Trophoblast cell (in vitro differentiated cells and primary cell): Measurements from ENCODE around the gene OGFOD2.

ENCODE experiments used
- DNase-seq, 2 donors: peaks; one replicate each; pipeline ENCODE4 v3.0.0-alpha.2; 2016
- H2AFZ ChIP-seq: 2 replicates; pipeline ENCODE4 v1.6.1; 2013; ENCODE audit warnings: low read length, moderate library complexity, mild to moderate bottlenecking; ENCODE audit not compliant: insufficient read depth, poor library complexity
- H2AK5ac ChIP-seq: 2 replicates; pipeline ENCODE4 v1.6.1; 2013; ENCODE audit warnings: mild to moderate bottlenecking, low read length
- H2BK120ac ChIP-seq: 2 replicates; pipeline ENCODE4 v1.6.1; 2013; ENCODE audit warnings: low read length, mild to moderate bottlenecking, moderate library complexity; ENCODE audit not compliant: insufficient read depth, poor library complexity
- H2BK12ac ChIP-seq: 2 replicates; pipeline ENCODE4 v1.6.1; 2013; ENCODE audit warnings: mild to moderate bottlenecking, low read length, moderate library complexity
- H2BK5ac ChIP-seq: 2 replicates; pipeline ENCODE4 v1.6.1; 2013; ENCODE audit warnings: low read length, low read depth, moderate library complexity, mild to moderate bottlenecking; ENCODE audit not compliant: poor library complexity
- H3K14ac ChIP-seq: 2 replicates; pipeline ENCODE4 v1.6.1; 2013; ENCODE audit warnings: mild to moderate bottlenecking, low read length
- H3K18ac ChIP-seq: 2 replicates; pipeline ENCODE4 v1.6.1; 2013; ENCODE audit warnings: mild to moderate bottlenecking, low read length
- H3K23ac ChIP-seq: 2 replicates; pipeline ENCODE4 v1.6.1; 2013; ENCODE audit warnings: low read length
- H3K27ac ChIP-seq: 2 replicates; pipeline ENCODE4 v1.5.1; 2013; ENCODE audit warnings: low read depth, mild to moderate bottlenecking, inconsistent platforms, low read length, moderate library complexity
- H3K27me3 ChIP-seq: 2 replicates; pipeline ENCODE4 v1.6.1; 2013; ENCODE audit warnings: inconsistent platforms, mild to moderate bottlenecking, low read length, moderate library complexity; ENCODE audit not compliant: insufficient read depth
- H3K36me3 ChIP-seq, 2 experiments: 1 replicate in 1 of 2; 2 replicates in 1 of 2; pipeline ENCODE4 v1.6.1; 2013; ENCODE audit warnings: low read length in 2 of 2, mild to moderate bottlenecking in 2 of 2, moderate library complexity in 1 of 2; ENCODE audit not compliant: insufficient read depth in 2 of 2, control insufficient read depth in 1 of 2
- H3K4ac ChIP-seq: 2 replicates; pipeline ENCODE4 v1.6.1; 2013; ENCODE audit warnings: low read depth, mild to moderate bottlenecking, low read length, moderate library complexity
- H3K4me1 ChIP-seq, 2 experiments: 1 replicate in 1 of 2; 2 replicates in 1 of 2; pipeline ENCODE4 v1.6.1; 2013; ENCODE audit warnings: low read length in 2 of 2, mild to moderate bottlenecking in 2 of 2, moderate library complexity in 1 of 2; ENCODE audit not compliant: insufficient read depth in 2 of 2, control insufficient read depth in 1 of 2
- H3K4me2 ChIP-seq: 2 replicates; pipeline ENCODE4 v1.6.1; 2013; ENCODE audit warnings: inconsistent platforms, mild to moderate bottlenecking, low read length, moderate library complexity
- H3K4me3 ChIP-seq: 2 replicates; pipeline ENCODE4 v1.5.1; 2013; ENCODE audit warnings: mild to moderate bottlenecking, low read depth, low read length, inconsistent platforms
- H3K79me1 ChIP-seq: one replicate; pipeline ENCODE4 v1.6.1; 2013; ENCODE audit warnings: low read length
- H3K79me2 ChIP-seq: 2 replicates; pipeline ENCODE4 v1.6.1; 2013; ENCODE audit warnings: low read length, mild to moderate bottlenecking; ENCODE audit not compliant: control insufficient read depth, insufficient read depth, poor library complexity
- H3K9ac ChIP-seq: 2 replicates; pipeline ENCODE4 v1.6.1; 2013; ENCODE audit warnings: mild to moderate bottlenecking, low read length
- H3K9me3 ChIP-seq: 2 replicates; pipeline ENCODE4 v1.6.1; 2013; ENCODE audit warnings: low read depth, mild to moderate bottlenecking, control low read depth, inconsistent platforms, low read length; ENCODE audit not compliant: insufficient read depth
- H4K12ac ChIP-seq: 2 replicates; pipeline ENCODE4 v1.6.1; 2013; ENCODE audit warnings: low read depth, mild to moderate bottlenecking, low read length, moderate library complexity
- H4K8ac ChIP-seq: 2 replicates; pipeline ENCODE4 v1.6.1; 2013; ENCODE audit warnings: low read depth, mild to moderate bottlenecking, low read length, moderate library complexity
- H4K91ac ChIP-seq: one replicate; pipeline ENCODE4 v1.6.1; 2013; ENCODE audit warnings: low read depth, mild to moderate bottlenecking, low read length, moderate library complexity
- WGBS: extraction: QIAGEN DNeasy Blood & Tissue Kit; methylation state at CpG from one replicate; pipeline ENCODE4 v1.1.7; 2013; ENCODE audit warnings: missing lambda C conversion rate; ENCODE audit not compliant: insufficient read length, insufficient coverage; ENCODE audit errors: extremely low coverage; 5-methylcytosine and 5-hydroxymethylcytosine counted together

Gene OGFOD2

GRCh38 chr12:122951979-122952892 is 22.8 kb upstream of the OGFOD2 start:
- H3K9me3 ChIP-seq = no peaks in the 10 kb centered on the region
- H3K4me2 ChIP-seq = no peak overlapping the region
- peaks cover 4% of the 10 kb centered on the region in 2 experiments for H3K4me1 ChIP-seq
- H3K79me1 ChIP-seq = peaks cover 3% of the 10 kb centered on the region
- H4K12ac ChIP-seq = no peak overlapping the region
- H2AK5ac ChIP-seq = no peak overlapping the region
- H3K36me3 ChIP-seq = peaks cover 0 to under 1% of the 10 kb centered on the region in 2 experiments
- H4K91ac ChIP-seq = no peak overlapping the region
- H2AFZ ChIP-seq = no peak overlapping the region
- no peaks in the 10 kb centered on the region for H3K79me2 ChIP-seq
- WGBS = no CpG with 5 or more reads among the region's 12 CpGs
- no peak overlapping the region for H2BK120ac ChIP-seq
- no peak overlapping the region for H3K4me3 ChIP-seq
- H3K18ac ChIP-seq = no peak overlapping the region
- H2BK5ac ChIP-seq = no peak overlapping the region
- no peak overlapping the region for H3K27ac ChIP-seq
- no peak overlapping the region for H3K9ac ChIP-seq
- H3K27me3 ChIP-seq = no peaks in the 10 kb centered on the region
- H3K23ac ChIP-seq = no peak overlapping the region
- peak; percentile 61 to 83 for DNase-seq
- H4K8ac ChIP-seq = no peak overlapping the region
- H3K4ac ChIP-seq = no peak overlapping the region
- no peak overlapping the region for H3K14ac ChIP-seq
- no peak overlapping the region for H2BK12ac ChIP-seq

- Histone ChIP-seq H3K79me2 (no peaks in the 10 kb centered on the region), H4K8ac (no peak overlapping the region), H4K91ac (no peak overlapping the region)
Observed at GRCh38 chr12:122955156-122955555, 19.9 kb upstream of the OGFOD2 start.

GRCh38 chr12:122956035-122956434 is 19.0 kb upstream of the OGFOD2 start:
- H3K27ac ChIP-seq = no peak overlapping the region
- H3K14ac ChIP-seq = no peak overlapping the region
- H4K8ac ChIP-seq = no peak overlapping the region
- H3K4ac ChIP-seq = no peak overlapping the region
- H2BK5ac ChIP-seq = no peak overlapping the region
- H2BK120ac ChIP-seq = no peak overlapping the region
- H2BK12ac ChIP-seq = no peak overlapping the region
- no peak overlapping the region for H2AFZ ChIP-seq
- H4K91ac ChIP-seq = no peak overlapping the region
- H3K79me2 ChIP-seq = no peaks in the 10 kb centered on the region
- H4K12ac ChIP-seq = no peak overlapping the region
- H3K9me3 ChIP-seq = peaks cover 2% of the 10 kb centered on the region
- H3K4me3 ChIP-seq = no peak overlapping the region
- no peak overlapping the region for H3K9ac ChIP-seq
- peaks cover 8 to 9% of the 10 kb centered on the region in 2 experiments for H3K36me3 ChIP-seq
- DNase-seq = no peak
- no peaks in the 10 kb centered on the region for H3K27me3 ChIP-seq
- H3K18ac ChIP-seq = no peak overlapping the region
- WGBS = no CpG with 5 or more reads among the region's 2 CpGs
- H3K4me2 ChIP-seq = no peak overlapping the region
- no peaks in the 10 kb centered on the region for H3K4me1 ChIP-seq
- H3K23ac ChIP-seq = no peak overlapping the region
- no peak overlapping the region for H2AK5ac ChIP-seq
- H3K79me1 ChIP-seq = no peaks in the 10 kb centered on the region

More at GRCh38 chr12:122955156-122955555, 19.9 kb upstream of the OGFOD2 start:
- Histone ChIP-seq H3K4ac (no peak overlapping the region), H2AFZ (no peak overlapping the region), H3K9ac (no peak overlapping the region), H3K4me1 (no peaks in the 10 kb centered on the region), H3K9me3 (peaks cover 2% of the 10 kb centered on the region), H3K27me3 (no peaks in the 10 kb centered on the region), H2AK5ac (no peak overlapping the region), H2BK120ac (no peak overlapping the region), H3K36me3 (peaks cover 8 to 9% of the 10 kb centered on the region in 2 experiments), H2BK12ac (no peak overlapping the region), H3K4me3 (no peak overlapping the region), H4K12ac (no peak overlapping the region), H2BK5ac (no peak overlapping the region), H3K18ac (no peak overlapping the region), H3K79me1 (no peaks in the 10 kb centered on the region), H3K23ac (no peak overlapping the region), H3K27ac (no peak overlapping the region), H3K4me2 (no peak overlapping the region), H3K14ac (no peak overlapping the region)
- WGBS = no CpG with 5 or more reads among the region's 8 CpGs
- DNase-seq = no peak

GRCh38 chr12:122958198-122958888 is 16.7 kb upstream of the OGFOD2 start:
- H2AK5ac ChIP-seq = no peak overlapping the region
- no peak overlapping the region for H3K9ac ChIP-seq
- no peak overlapping the region for H3K18ac ChIP-seq
- no peaks in the 10 kb centered on the region for H3K79me2 ChIP-seq
- no peak overlapping the region for H4K91ac ChIP-seq
- no peak overlapping the region for H2BK12ac ChIP-seq
- H3K4ac ChIP-seq = no peak overlapping the region
- no peak overlapping the region for H3K4me3 ChIP-seq
- H3K27ac ChIP-seq = no peak overlapping the region
- H3K4me2 ChIP-seq = no peak overlapping the region
- H4K12ac ChIP-seq = no peak overlapping the region
- no peaks in the 10 kb centered on the region for H3K79me1 ChIP-seq
- H3K23ac ChIP-seq = no peak overlapping the region
- peaks cover 8 to 9% of the 10 kb centered on the region in 2 experiments for H3K36me3 ChIP-seq
- H2BK120ac ChIP-seq = no peak overlapping the region
- no peak overlapping the region for H2AFZ ChIP-seq
- H3K27me3 ChIP-seq = no peaks in the 10 kb centered on the region
- H3K9me3 ChIP-seq = peaks cover 2% of the 10 kb centered on the region
- no peak overlapping the region for H4K8ac ChIP-seq
- H3K4me1 ChIP-seq = no peaks in the 10 kb centered on the region
- H3K14ac ChIP-seq = no peak overlapping the region
- WGBS = no CpG with 5 or more reads among the region's 5 CpGs
- DNase-seq = no peak
- H2BK5ac ChIP-seq = no peak overlapping the region
